GM12891 (cell line): ENCODE data around the gene PLVAP.

Experiments used
- PAX5 ChIP-seq: IDR thresholded peaks from 2 replicates; pipeline ENCODE4 v1.6.1; 2011; ENCODE audit warnings: low read length, moderate library complexity, mild to moderate bottlenecking; ENCODE audit not compliant: insufficient read depth, severe bottlenecking
- POLR2A ChIP-seq: IDR thresholded peaks from 2 replicates; pipeline ENCODE4 v1.6.1; 2011; ENCODE audit warnings: low read depth, low read length, control low read depth
- POLR2AphosphoS5 ChIP-seq: IDR thresholded peaks from 2 replicates; pipeline ENCODE4 v1.6.1; 2011; ENCODE audit warnings: low read depth, low read length, control low read depth

GRCh38 chr19:17346109-17346671 is 31.0 kb downstream of the PLVAP start:
- TF ChIP-seq POLR2AphosphoS5 = no peak
- TF ChIP-seq PAX5 = no peak
- no peak for TF ChIP-seq POLR2A
